Liver (tissue), 9 donors: ENCODE data around the gene ELL. TPM values are rescaled to one million over a fixed set of nuclear protein-coding genes. Genes with fewer than 3 reads are reported as not detected.

Experiments used
- DNase-seq: peaks from one replicate; pipeline ENCODE4 v3.0.0-alpha.2; 2017; ENCODE audit warnings: low spot score
- H3K27ac ChIP-seq, 2 donors: one replicate each; pipeline ENCODE4 v1.7.0; 2013; ENCODE audit warnings: inconsistent platforms in 2 of 2, low read length in 2 of 2, control low read depth in 1 of 2, low read depth in 1 of 2, mild to moderate bottlenecking in 1 of 2
- H3K27me3 ChIP-seq, 4 donors: one replicate each; pipeline versions ENCODE4 v1.6.1 to v1.7.0; 2013; ENCODE audit warnings: low read length in 3 of 4, inconsistent platforms in 1 of 4, mild to moderate bottlenecking in 1 of 4, moderate library complexity in 1 of 4; ENCODE audit not compliant: control insufficient read depth in 4 of 4, insufficient read depth in 4 of 4
- H3K36me3 ChIP-seq, 4 donors: one replicate each; pipeline versions ENCODE4 v1.6.1 to v1.7.0; 2013; ENCODE audit warnings: low read length in 3 of 4, mild to moderate bottlenecking in 3 of 4, low read depth in 1 of 4, moderate library complexity in 1 of 4; ENCODE audit not compliant: control insufficient read depth in 4 of 4, insufficient read depth in 3 of 4
- H3K4me1 ChIP-seq, 4 donors: one replicate each; pipeline versions ENCODE4 v1.6.1 to v1.7.0; 2013; ENCODE audit warnings: low read length in 3 of 4, mild to moderate bottlenecking in 3 of 4, moderate library complexity in 1 of 4; ENCODE audit not compliant: control insufficient read depth in 4 of 4, insufficient read depth in 4 of 4
- H3K4me3 ChIP-seq, 3 donors: one replicate each; pipeline versions ENCODE4 v1.6.1 to v1.7.0; 2013; ENCODE audit warnings: low read length in 3 of 3, control low read depth in 1 of 3, low read depth in 1 of 3, mild to moderate bottlenecking in 1 of 3
- H3K9ac ChIP-seq, 2 donors: one replicate each; pipeline ENCODE4 v1.7.0; 2013; ENCODE audit warnings: low read length in 2 of 2, mild to moderate bottlenecking in 2 of 2, moderate library complexity in 2 of 2, control low read depth in 1 of 2, low read depth in 1 of 2
- H3K9me3 ChIP-seq, 4 donors: one replicate each; pipeline versions ENCODE4 v1.6.1 to v1.7.0; 2013; ENCODE audit warnings: low read length in 3 of 4; ENCODE audit not compliant: control insufficient read depth in 4 of 4
- EGR1 ChIP-seq, 2 donors: IDR thresholded peaks; 2 replicates each; pipeline ENCODE4 v1.6.1; 2016 to 2018; ENCODE audit warnings: antibody characterized with exemption in 2 of 2, low read depth in 2 of 2
- FOXA2 ChIP-seq: IDR thresholded peaks from 2 replicates; pipeline ENCODE4 v1.6.1; 2016; ENCODE audit warnings: antibody characterized with exemption
- GABPA ChIP-seq, 2 donors: IDR thresholded peaks in 1 of 2; conservative IDR thresholded peaks in 1 of 2; 2 replicates each; pipeline ENCODE4 v1.6.1; 2016; ENCODE audit warnings: antibody characterized with exemption in 2 of 2, mild to moderate bottlenecking in 1 of 2, moderate library complexity in 1 of 2
- JUND ChIP-seq, 2 donors: IDR thresholded peaks; 2 replicates each; pipeline ENCODE4 v1.6.1; 2016; ENCODE audit warnings: antibody characterized with exemption in 2 of 2
- NR2F2 ChIP-seq: IDR thresholded peaks from 2 replicates; pipeline ENCODE4 v1.6.1; 2016; ENCODE audit warnings: antibody characterized with exemption
- RAD21 ChIP-seq, 2 donors: IDR thresholded peaks; 2 replicates each; pipeline ENCODE4 v1.6.1; 2016; ENCODE audit warnings: antibody characterized with exemption in 2 of 2, mild to moderate bottlenecking in 2 of 2
- RXRA ChIP-seq, 2 donors: IDR thresholded peaks; 2 replicates each; pipeline ENCODE4 v1.6.1; 2017 to 2018; ENCODE audit warnings: antibody characterized with exemption in 2 of 2, mild to moderate bottlenecking in 1 of 2
- YY1 ChIP-seq: IDR thresholded peaks from 2 replicates; pipeline ENCODE4 v1.6.1; 2016; ENCODE audit warnings: antibody characterized with exemption, mild to moderate bottlenecking
- WGBS: extraction: QIAGEN DNeasy Blood & Tissue Kit; methylation state at CpG from one replicate; pipeline ENCODE4 v1.1.7; 2013; 5-methylcytosine and 5-hydroxymethylcytosine counted together
- polyA plus RNA-seq, 2 donors: library from polyadenylated mRNA; stranded (reverse) in 1 of 2; unstranded in 1 of 2; fragments of 200-250 nt in 1 of 2; fragments of >200 nt in 1 of 2; fragmentation: Nextera tagmentation in 1 of 2; extraction: Ambion mirVana in 1 of 2; gene quantifications; one replicate each; pipeline versions ENCODE4 v1.2.1 to v1.2.3, GENCODE V29; 2013 to 2015
- total RNA-seq, 2 donors: library from RNA; depleted of rRNA; stranded (reverse); fragments of >200 nt; gene quantifications; one replicate each; pipeline ENCODE4 v1.2.3, GENCODE V29; 2014
- TF ChIP-seq, protein P1 (sequence below): IDR thresholded peaks from 2 replicates; pipeline ENCODE4 v1.6.1; 2016; ENCODE audit warnings: antibody characterized with exemption
- TF ChIP-seq, protein P2 (sequence below): IDR thresholded peaks from 2 replicates; pipeline ENCODE4 v1.6.1; 2016; ENCODE audit warnings: antibody characterized with exemption, mild to moderate bottlenecking
- donor health status: healthy.
- donor health status: healthy.
- donor health status: healthy.
- donor health status: healthy.
- donor health status: healthy.

ELL gene
- total and polyA plus RNA-seq, 4 donors = 4.5 to 10.5 (median 6.6) TPM

DNA sequence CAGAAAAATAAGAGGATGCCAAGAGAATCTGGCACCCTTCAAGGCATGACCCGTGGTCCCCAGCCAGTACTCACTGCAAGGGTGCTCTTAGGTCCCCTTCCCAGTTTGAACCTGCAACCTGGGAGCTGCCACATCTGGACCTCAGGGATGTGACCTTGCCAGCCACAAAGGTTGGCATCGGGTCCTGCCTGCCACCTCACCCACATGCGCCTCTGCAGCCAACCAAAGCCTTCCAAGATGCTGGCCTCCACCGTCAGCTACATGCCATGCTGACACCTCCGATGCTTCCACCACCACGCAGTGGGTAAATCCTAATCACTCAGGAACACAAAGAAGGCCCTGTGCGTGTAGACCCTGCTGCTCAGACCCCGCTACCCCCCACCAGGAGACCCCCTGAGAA, 35.1 kb downstream of the ELL start:
- 90% methylated on average over 8 of the region's 8 CpGs for WGBS
- no peak for DNase-seq
- Histone ChIP-seq H3K27ac (no peak overlapping the region), H3K4me3 (no peak overlapping the region), H3K36me3 (no peaks in the 10 kb centered on the region), H3K27me3 (no peaks in the 10 kb centered on the region), H3K9me3 (no peaks in the 10 kb centered on the region), H3K9ac (no peak overlapping the region), H3K4me1 (peaks cover 5 to 60% (median 38%) of the 10 kb centered on the region in 4 donors)
- TF ChIP-seq FOXA2 = no peak
- TF ChIP-seq GABPA (IDR thresholded peaks at IDR 0.05 in 1 of 2, conservative IDR thresholded peaks at IDR 0.05 in 1 of 2) = no peak
- TF ChIP-seq, protein P1, sequence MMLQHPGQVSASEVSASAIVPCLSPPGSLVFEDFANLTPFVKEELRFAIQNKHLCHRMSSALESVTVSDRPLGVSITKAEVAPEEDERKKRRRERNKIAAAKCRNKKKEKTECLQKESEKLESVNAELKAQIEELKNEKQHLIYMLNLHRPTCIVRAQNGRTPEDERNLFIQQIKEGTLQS = no peak
- TF ChIP-seq NR2F2 = no peak
- no peak for TF ChIP-seq RAD21 (IDR thresholded peaks at IDR 0.05)
- TF ChIP-seq, protein P2, sequence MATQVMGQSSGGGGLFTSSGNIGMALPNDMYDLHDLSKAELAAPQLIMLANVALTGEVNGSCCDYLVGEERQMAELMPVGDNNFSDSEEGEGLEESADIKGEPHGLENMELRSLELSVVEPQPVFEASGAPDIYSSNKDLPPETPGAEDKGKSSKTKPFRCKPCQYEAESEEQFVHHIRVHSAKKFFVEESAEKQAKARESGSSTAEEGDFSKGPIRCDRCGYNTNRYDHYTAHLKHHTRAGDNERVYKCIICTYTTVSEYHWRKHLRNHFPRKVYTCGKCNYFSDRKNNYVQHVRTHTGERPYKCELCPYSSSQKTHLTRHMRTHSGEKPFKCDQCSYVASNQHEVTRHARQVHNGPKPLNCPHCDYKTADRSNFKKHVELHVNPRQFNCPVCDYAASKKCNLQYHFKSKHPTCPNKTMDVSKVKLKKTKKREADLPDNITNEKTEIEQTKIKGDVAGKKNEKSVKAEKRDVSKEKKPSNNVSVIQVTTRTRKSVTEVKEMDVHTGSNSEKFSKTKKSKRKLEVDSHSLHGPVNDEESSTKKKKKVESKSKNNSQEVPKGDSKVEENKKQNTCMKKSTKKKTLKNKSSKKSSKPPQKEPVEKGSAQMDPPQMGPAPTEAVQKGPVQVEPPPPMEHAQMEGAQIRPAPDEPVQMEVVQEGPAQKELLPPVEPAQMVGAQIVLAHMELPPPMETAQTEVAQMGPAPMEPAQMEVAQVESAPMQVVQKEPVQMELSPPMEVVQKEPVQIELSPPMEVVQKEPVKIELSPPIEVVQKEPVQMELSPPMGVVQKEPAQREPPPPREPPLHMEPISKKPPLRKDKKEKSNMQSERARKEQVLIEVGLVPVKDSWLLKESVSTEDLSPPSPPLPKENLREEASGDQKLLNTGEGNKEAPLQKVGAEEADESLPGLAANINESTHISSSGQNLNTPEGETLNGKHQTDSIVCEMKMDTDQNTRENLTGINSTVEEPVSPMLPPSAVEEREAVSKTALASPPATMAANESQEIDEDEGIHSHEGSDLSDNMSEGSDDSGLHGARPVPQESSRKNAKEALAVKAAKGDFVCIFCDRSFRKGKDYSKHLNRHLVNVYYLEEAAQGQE = no peak

- DNase-seq = no peak
- H3K27ac ChIP-seq = peak overlapping the region in 1 of 2 donors; percentile 12
- 96% methylated on average over 5 of the region's 5 CpGs for WGBS
- no peaks in the 10 kb centered on the region for H3K27me3 ChIP-seq
- no peak overlapping the region for H3K9ac ChIP-seq
- H3K36me3 ChIP-seq = no peaks in the 10 kb centered on the region
- no peaks in the 10 kb centered on the region for H3K9me3 ChIP-seq
- TF ChIP-seq RAD21 (IDR thresholded peaks at IDR 0.05) = no peak
- H3K4me1 ChIP-seq = peaks cover 8 to 63% (median 38%) of the 10 kb centered on the region in 4 donors
- H3K4me3 ChIP-seq = no peak overlapping the region
Measured at GRCh38 chr19:18484992-18485391, 36.9 kb downstream of the ELL start.

DNA sequence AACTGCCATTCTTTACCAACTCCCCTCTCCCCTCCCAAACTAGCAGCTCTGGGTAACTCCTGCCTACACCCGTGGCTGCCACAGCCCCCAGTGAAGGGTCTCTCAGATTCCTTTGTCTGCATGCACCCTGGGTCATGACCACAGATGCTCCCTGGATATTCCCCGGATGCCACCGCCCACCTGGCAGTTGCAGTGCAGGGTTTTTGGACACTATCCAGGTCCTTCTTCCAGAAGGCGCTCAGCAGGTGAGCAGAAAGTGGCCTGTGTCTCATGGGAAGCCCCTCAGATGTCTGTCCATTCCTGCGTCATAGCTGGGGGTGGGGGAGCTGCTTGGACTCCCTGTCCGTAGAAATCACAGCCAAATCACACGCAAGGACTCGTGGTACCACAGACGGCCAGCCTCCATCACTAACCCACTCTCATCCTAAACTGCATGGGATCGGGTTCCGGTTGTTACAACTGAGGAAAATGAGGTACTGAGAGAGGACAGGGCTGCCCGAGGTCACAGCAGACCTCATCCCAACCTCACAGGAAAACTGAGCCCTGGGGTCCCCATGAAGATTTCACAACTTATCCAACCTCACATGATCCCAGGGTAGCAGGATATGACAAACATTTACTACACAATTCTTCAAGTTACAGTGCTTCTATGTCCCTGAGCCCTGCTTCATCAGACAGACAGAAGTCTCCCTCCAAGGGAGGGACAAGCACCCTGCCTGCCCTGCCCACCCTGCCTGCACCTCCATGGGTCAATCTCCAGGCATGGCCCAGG, 38.6 kb downstream of the ELL start:
- 59% methylated on average over 12 of the region's 12 CpGs for whole genome bisulfite sequencing
- TF ChIP-seq RXRA (IDR thresholded peaks at IDR 0.05) (no peak), EGR1 (IDR thresholded peaks at IDR 0.05; ENCODE audit: low read depth in 2 of 2) (no peak), YY1 (no peak), FOXA2 (no peak), RAD21 (IDR thresholded peaks at IDR 0.05) (no peak), GABPA (IDR thresholded peaks at IDR 0.05 in 1 of 2, conservative IDR thresholded peaks at IDR 0.05 in 1 of 2) (no peak), JUND (IDR thresholded peaks at IDR 0.05) (no peak)
- TF ChIP-seq, protein P2 = no peak
- no peaks in the 10 kb centered on the region for H3K36me3 ChIP-seq
- H3K27ac ChIP-seq = peak overlapping the region; percentile 6 to 60
- no peaks in the 10 kb centered on the region for H3K9me3 ChIP-seq
- DNase-seq = no peak
- H3K27me3 ChIP-seq = no peaks in the 10 kb centered on the region
- H3K9ac ChIP-seq = no peak overlapping the region
- H3K4me3 ChIP-seq = no peak overlapping the region
- peaks cover 18 to 61% (median 37%) of the 10 kb centered on the region in 4 donors for H3K4me1 ChIP-seq
